Calu3 (cell line): ENCODE measurements around the gene LDLRAD4. TPM values are rescaled to one million over a fixed set of nuclear protein-coding genes. Genes with fewer than 3 reads are reported as not detected.
"Not testable (repeated sequence)": the region's sequence is repeated elsewhere in the genome, so short reads cannot be mapped to it uniquely, and the experiment has no call there.

Experiments
- BruUV-seq: library from RNA; stranded (reverse); fragments of 400-500 nt; replicated peaks from 2 replicates; lab custom pipeline; 2021; lab: Mats Ljungman, UMichigan
- CTCF ChIA-PET: fragments of 300-600 bp; sonication (Branson Sonifier 250); formaldehyde crosslinking; loops from one replicate; lab custom pipeline; 2022; ENCODE audit warnings: antibody characterized with exemption; lab: Charles Lee
- DNase-seq: peaks from one replicate; pipeline ENCODE4 v3.0.0; 2022
- H3K27ac Mint-ChIP-seq: one replicate; pipeline ENCODE4 v1.8.0; 2022; ENCODE audit warnings: mixed read lengths; ENCODE audit not compliant: unreplicated experiment
- H3K27me3 Mint-ChIP-seq: one replicate; pipeline ENCODE4 v1.8.0; 2022; ENCODE audit warnings: mixed read lengths; ENCODE audit not compliant: unreplicated experiment
- H3K36me3 Mint-ChIP-seq: one replicate; pipeline ENCODE4 v1.8.0; 2022; ENCODE audit warnings: mild to moderate bottlenecking, moderate library complexity, mixed read lengths; ENCODE audit not compliant: insufficient read depth, unreplicated experiment
- H3K4me1 Mint-ChIP-seq: one replicate; pipeline ENCODE4 v1.8.0; 2022; ENCODE audit warnings: mild to moderate bottlenecking, low read depth, mixed read lengths; ENCODE audit not compliant: unreplicated experiment
- H3K4me3 Mint-ChIP-seq: one replicate; pipeline ENCODE4 v1.8.0; 2022; ENCODE audit warnings: mild to moderate bottlenecking, low read depth, moderate library complexity, mixed read lengths; ENCODE audit not compliant: unreplicated experiment
- H3K9me3 Mint-ChIP-seq: one replicate; pipeline ENCODE4 v1.8.0; 2022; ENCODE audit warnings: low read depth, mixed read lengths; ENCODE audit not compliant: unreplicated experiment
- intact Hi-C: fragments of 100-400 bp; cut with micrococcal nuclease; formaldehyde crosslinking; loops from one replicate; pipeline ENCODE4 v1.10.0; 2022; ENCODE audit not compliant: unreplicated experiment
- total RNA-seq: library from RNA; stranded (reverse); gene quantifications from 2 replicates; pipeline ENCODE4 v1.2.3, GENCODE V29; 2022
- TF ChIP-seq, protein P1 (sequence below): fragments of 200-600 bp; IDR thresholded peaks from one replicate; pipeline ENCODE4 v1.8.0; 2022; ENCODE audit warnings: antibody characterized with exemption; ENCODE audit not compliant: unreplicated experiment

LDLRAD4 gene
- total RNA-seq, 1 experiment from 2014 or later = 0.50 TPM

DNA sequence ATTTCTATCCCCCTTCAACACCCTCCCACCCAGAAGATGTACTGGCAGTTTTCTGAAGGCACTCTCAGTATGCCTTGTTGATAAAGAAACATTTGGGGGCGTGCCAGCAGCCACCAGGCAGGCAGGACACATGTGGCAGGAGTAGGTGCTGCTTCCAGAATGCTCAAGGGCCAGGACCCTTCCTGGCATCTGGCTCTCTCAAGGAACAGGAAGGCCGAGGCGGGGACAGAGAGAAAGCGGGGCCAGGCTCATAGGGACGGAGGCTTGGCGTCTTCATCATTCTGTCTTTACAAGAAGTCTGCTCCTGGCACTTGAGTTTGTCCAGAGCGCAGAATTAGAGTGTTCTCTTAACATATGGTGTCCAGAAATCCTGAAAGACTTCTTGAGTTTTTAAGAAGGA lies 386.2 kb downstream of the LDLRAD4 start:
- no TSS peak for BruUV-seq
- Mint-ChIP-seq H3K4me3 (no peak overlapping the region), H3K4me1 (no peaks in the 10 kb centered on the region), H3K27me3 (peaks cover 14% of the 10 kb centered on the region), H3K9me3 (no peaks in the 10 kb centered on the region), H3K36me3 (no peaks in the 10 kb centered on the region), H3K27ac (no peak overlapping the region)
- intact Hi-C loops = no loop called here
- no peak for DNase-seq
- CTCF ChIA-PET = no interaction called here
- TF ChIP-seq, protein P1, sequence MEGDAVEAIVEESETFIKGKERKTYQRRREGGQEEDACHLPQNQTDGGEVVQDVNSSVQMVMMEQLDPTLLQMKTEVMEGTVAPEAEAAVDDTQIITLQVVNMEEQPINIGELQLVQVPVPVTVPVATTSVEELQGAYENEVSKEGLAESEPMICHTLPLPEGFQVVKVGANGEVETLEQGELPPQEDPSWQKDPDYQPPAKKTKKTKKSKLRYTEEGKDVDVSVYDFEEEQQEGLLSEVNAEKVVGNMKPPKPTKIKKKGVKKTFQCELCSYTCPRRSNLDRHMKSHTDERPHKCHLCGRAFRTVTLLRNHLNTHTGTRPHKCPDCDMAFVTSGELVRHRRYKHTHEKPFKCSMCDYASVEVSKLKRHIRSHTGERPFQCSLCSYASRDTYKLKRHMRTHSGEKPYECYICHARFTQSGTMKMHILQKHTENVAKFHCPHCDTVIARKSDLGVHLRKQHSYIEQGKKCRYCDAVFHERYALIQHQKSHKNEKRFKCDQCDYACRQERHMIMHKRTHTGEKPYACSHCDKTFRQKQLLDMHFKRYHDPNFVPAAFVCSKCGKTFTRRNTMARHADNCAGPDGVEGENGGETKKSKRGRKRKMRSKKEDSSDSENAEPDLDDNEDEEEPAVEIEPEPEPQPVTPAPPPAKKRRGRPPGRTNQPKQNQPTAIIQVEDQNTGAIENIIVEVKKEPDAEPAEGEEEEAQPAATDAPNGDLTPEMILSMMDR = no peak

DNA sequence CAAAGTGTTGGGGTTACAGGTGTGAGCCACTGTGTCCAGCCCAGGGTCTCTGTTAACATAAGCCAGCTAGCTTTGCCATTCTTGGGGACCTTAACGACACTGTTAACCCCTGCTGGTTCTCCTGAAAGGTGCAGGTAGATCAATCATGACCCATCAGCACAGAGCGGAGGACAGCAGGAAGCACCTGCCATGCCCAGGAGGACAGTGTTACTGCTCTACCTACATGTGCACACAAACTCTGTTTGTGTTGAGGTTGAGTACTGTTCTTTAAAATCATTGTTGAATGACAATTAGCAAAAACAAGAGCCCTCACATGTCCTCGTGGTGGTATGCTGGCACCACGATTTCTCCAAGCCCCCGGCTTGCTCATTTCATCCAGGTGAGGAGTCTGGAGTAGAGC lies 386.9 kb downstream of the LDLRAD4 start:
- Mint-ChIP-seq H3K4me3 (no peak overlapping the region), H3K27ac (no peak overlapping the region), H3K27me3 (peaks cover 14% of the 10 kb centered on the region), H3K9me3 (no peaks in the 10 kb centered on the region), H3K4me1 (no peaks in the 10 kb centered on the region), H3K36me3 (no peaks in the 10 kb centered on the region)
- CTCF ChIA-PET = no interaction called here
- no TSS peak for BruUV-seq
- no peak for DNase-seq
- TF ChIP-seq, protein P1 = no peak
- intact Hi-C loops = no loop called here

DNA sequence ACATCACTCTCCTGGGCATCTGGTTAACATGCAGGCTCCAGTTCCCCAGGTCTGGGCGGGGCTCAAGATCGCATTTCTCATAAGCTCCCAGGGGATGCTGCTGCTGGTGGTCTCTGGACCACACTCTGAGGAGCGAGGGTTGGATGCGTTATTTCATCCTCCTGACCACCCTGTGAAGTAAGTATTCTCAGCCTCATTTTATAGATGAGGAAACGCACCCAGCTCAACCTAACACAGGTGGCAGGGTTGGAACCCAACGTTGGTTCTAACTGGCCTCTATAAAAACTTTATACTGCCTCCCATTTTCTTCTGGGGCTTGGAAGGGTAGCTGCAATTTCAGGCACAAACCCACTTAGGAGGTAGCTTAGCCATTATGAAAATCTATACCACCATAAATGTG lies 387.3 kb downstream of the LDLRAD4 start:
- intact Hi-C loops = no loop called here
- H3K4me3 Mint-ChIP-seq = no peak overlapping the region
- DNase-seq = no peak
- no peaks in the 10 kb centered on the region for H3K9me3 Mint-ChIP-seq
- peaks cover 15% of the 10 kb centered on the region for H3K27me3 Mint-ChIP-seq
- H3K36me3 Mint-ChIP-seq = no peaks in the 10 kb centered on the region
- no TSS peak for BruUV-seq
- no peaks in the 10 kb centered on the region for H3K4me1 Mint-ChIP-seq
- TF ChIP-seq, protein P1 = no peak
- no peak overlapping the region for H3K27ac Mint-ChIP-seq
- CTCF ChIA-PET = no interaction called here

DNA sequence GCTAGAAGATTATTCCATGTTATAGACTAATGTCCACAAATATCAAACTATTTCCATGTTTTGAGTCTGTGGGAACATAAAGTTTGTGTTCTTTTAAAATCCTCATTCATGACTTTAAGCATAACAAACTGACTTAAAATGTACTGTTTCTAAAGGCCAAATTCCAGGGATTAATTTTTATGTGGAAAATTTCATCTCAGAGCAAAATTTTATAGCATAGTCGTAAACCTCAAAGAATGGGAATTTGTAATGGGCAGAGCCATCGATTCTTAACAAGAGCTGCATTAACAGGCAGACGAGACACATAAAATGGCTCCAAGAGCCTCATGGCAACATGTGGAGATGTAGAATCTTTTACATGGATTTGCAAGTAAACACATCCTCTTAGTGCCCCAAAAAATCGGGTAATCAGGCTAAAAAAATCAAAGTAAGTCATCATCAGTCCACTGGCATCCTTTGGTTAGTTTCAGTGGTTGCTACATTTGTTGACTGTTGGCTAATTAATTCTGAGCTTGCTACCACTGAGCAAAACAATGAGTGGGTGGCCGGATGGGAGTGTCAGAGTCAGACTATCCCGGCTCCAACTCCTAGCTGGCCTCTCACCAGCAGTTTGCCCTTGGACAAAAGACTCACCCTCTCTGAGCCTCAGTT lies 388.2 kb downstream of the LDLRAD4 start:
- intact Hi-C loops = no loop called here
- no TSS peak for BruUV-seq
- DNase-seq = no peak
- H3K9me3 Mint-ChIP-seq = no peaks in the 10 kb centered on the region
- H3K27ac Mint-ChIP-seq = no peak overlapping the region
- TF ChIP-seq, protein P1 = no peak
- H3K4me1 Mint-ChIP-seq = no peaks in the 10 kb centered on the region
- no peak overlapping the region for H3K4me3 Mint-ChIP-seq
- no peaks in the 10 kb centered on the region for H3K36me3 Mint-ChIP-seq
- CTCF ChIA-PET = interaction anchor here (0.6 kb wide), 1 partner anchor 48 kb away, joined by 3 read pairs; no protein-coding TSS in a partner anchor
- H3K27me3 Mint-ChIP-seq = peaks cover 23% of the 10 kb centered on the region

DNA sequence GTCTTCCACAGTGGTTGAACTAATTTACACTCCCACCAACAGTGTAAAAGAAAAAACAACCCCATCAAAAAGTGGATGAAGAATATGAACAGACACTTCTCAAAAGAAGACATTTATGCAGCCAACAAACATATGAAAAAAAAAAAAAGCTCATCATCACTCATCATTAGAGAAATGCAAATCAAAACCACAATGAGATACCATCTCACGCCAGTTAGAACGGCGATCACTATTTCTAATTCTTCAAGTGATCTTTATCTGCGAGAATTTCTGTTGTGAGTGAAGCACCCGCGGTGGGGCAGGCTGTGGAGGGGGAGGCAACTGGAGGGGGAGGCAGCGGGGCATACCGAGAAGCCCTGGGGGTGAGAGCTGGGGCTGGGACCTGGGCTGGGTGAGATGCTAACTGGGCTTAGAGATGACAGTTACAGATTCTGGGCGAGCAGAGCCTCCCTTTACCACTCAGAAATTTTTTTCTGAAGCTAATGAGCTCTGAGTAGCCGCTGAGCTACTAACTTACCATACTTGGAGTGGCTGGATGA lies 389.5 kb downstream of the LDLRAD4 start:
- BruUV-seq, H3K36me3 Mint-ChIP-seq, DNase-seq, H3K4me1 Mint-ChIP-seq, H3K4me3 Mint-ChIP-seq, intact Hi-C loops, H3K9me3 Mint-ChIP-seq, H3K27ac Mint-ChIP-seq: not testable (repeated sequence)
- CTCF ChIA-PET = interaction anchor here (0.6 kb wide), 1 partner anchor 44 kb away, joined by 3 read pairs; no protein-coding TSS in a partner anchor
- peaks cover 37% of the 10 kb centered on the region for H3K27me3 Mint-ChIP-seq
